Measurements from ENCODE around the gene JAKMIP3. TPM values are rescaled to one million over a fixed set of nuclear protein-coding genes. Genes with fewer than 3 reads are reported as not detected.

JAKMIP3 gene
- total RNA-seq, 1 experiment from 2014 or later = 5.6 TPM

DNA sequence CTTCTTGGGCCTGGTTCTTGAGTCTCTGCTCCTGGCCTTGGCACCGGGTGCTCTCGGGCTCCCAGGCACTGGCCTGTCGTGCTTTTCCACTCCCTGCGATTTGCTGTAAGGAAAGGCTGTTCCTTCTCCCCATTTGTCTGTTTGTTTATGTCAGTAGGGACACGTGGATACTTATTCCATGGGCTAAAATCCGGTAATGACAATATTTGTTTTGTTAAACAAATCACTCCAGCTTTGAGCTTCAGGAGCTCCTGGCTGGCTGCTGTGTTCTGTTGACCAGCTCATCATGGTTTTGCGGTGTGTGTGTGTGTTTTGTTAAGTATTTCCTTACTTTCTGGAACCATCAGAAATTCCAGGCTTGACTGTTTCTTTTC, 17.5 kb upstream of the JAKMIP3 start:
- Histone ChIP-seq H3K27me3 (ENCODE audit: insufficient read depth, low read depth) (peaks cover 51% of the 10 kb centered on the region), H3K36me3 (ENCODE audit: low read depth) (no peaks in the 10 kb centered on the region), H3K4me3 (no peak overlapping the region), H3K9me3 (ENCODE audit: insufficient read depth, low read depth) (0 out of 2 replicates have a peak, but pooled peaks cover 6% of the 10 kb centered on the region), H3F3A (ENCODE audit: insufficient read depth, low read depth) (no peaks in the 10 kb centered on the region), H4K20me1 (ENCODE audit: insufficient read depth) (no peaks in the 10 kb centered on the region), H3K27ac (no peak overlapping the region), H3K4me1 (replicated peaks; ENCODE audit: insufficient read depth) (no peaks in the 10 kb centered on the region), H3K4me2 (no peak overlapping the region), H3K9me2 (ENCODE audit: insufficient read depth) (no peaks in the 10 kb centered on the region), H2AFZ (no peak overlapping the region), H3K79me2 (ENCODE audit: low read depth) (no peaks in the 10 kb centered on the region)
- BruUV-seq (replicated peaks) = no TSS peak
- intact Hi-C loops (cut with micrococcal nuclease; ENCODE audit: unreplicated experiment) = no loop called here
- POLR2A ChIA-PET (ENCODE audit: unreplicated experiment) = no interaction called here
- DNase-seq = no peak
- CTCF ChIA-PET = no interaction called here
- no peak for TF ChIP-seq EZH2 (IDR thresholded peaks at IDR 0.05; ENCODE audit: low read depth)
- TF ChIP-seq, protein P1, sequence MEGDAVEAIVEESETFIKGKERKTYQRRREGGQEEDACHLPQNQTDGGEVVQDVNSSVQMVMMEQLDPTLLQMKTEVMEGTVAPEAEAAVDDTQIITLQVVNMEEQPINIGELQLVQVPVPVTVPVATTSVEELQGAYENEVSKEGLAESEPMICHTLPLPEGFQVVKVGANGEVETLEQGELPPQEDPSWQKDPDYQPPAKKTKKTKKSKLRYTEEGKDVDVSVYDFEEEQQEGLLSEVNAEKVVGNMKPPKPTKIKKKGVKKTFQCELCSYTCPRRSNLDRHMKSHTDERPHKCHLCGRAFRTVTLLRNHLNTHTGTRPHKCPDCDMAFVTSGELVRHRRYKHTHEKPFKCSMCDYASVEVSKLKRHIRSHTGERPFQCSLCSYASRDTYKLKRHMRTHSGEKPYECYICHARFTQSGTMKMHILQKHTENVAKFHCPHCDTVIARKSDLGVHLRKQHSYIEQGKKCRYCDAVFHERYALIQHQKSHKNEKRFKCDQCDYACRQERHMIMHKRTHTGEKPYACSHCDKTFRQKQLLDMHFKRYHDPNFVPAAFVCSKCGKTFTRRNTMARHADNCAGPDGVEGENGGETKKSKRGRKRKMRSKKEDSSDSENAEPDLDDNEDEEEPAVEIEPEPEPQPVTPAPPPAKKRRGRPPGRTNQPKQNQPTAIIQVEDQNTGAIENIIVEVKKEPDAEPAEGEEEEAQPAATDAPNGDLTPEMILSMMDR (conservative IDR thresholded peaks at IDR 0.05) = no peak

DNA sequence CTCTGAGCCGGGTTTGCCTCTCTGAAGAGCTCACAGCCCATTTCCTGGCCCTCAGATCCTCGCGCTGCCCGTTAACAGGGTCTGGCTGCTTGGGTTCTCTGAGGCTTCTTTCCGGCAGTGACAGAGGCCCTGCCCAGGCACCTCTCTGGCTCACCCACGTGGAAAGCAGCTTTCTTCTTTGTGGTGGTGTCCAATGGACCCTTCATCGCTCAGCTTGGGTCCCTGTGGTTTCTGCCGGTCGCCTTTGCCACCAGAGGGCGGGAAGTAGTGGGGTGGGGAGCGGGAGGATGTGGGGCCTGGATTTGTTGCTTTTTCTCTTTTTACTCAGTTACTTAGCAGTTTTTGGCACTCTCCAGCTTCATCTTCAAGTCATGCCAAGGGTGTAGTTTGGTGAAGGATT, 15.6 kb upstream of the JAKMIP3 start:
- Histone ChIP-seq H4K20me1 (ENCODE audit: insufficient read depth) (no peaks in the 10 kb centered on the region), H3K27ac (no peak overlapping the region), H3F3A (ENCODE audit: insufficient read depth, low read depth) (no peaks in the 10 kb centered on the region), H3K4me3 (no peak overlapping the region), H2AFZ (no peak overlapping the region), H3K36me3 (ENCODE audit: low read depth) (no peaks in the 10 kb centered on the region), H3K4me1 (replicated peaks; ENCODE audit: insufficient read depth) (no peaks in the 10 kb centered on the region), H3K9me2 (ENCODE audit: insufficient read depth) (no peaks in the 10 kb centered on the region), H3K79me2 (ENCODE audit: low read depth) (no peaks in the 10 kb centered on the region), H3K9me3 (ENCODE audit: insufficient read depth, low read depth) (0 out of 2 replicates have a peak, but pooled peaks cover 6% of the 10 kb centered on the region), H3K27me3 (ENCODE audit: insufficient read depth, low read depth) (peaks cover 35% of the 10 kb centered on the region), H3K4me2 (no peak overlapping the region)
- TF ChIP-seq EZH2 (IDR thresholded peaks at IDR 0.05; ENCODE audit: low read depth) = no peak
- TF ChIP-seq, protein P1 (conservative IDR thresholded peaks at IDR 0.05) = no peak
- BruUV-seq (replicated peaks) = no TSS peak
- intact Hi-C loops (cut with micrococcal nuclease; ENCODE audit: unreplicated experiment) = no loop called here
- ChIA-PET POLR2A (ENCODE audit: unreplicated experiment) (no interaction called here), CTCF (no interaction called here)
- no peak for DNase-seq

DNA sequence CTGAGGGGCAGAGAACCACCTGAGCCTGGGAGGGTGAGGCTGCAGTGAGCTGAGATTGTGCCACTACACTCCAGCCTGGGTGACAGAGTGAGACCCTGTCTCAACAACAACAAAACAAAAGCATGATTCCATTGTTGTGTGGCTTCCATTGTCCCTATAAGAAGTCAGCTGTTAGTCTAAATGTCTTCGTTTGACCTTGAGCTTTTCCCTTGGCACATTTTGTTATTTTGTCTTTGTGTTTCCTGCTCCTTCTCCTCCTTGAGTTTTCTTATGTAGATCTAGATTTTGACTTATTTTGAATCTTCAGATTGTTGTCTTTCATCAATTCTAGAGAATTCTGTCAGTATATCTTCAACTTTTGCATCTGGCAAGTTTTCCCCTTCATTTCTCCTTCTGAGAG, 13.6 kb upstream of the JAKMIP3 start:
- Histone ChIP-seq H3K4me2 (no peak overlapping the region), H3K79me2 (ENCODE audit: low read depth) (no peaks in the 10 kb centered on the region), H3K4me1 (replicated peaks; ENCODE audit: insufficient read depth) (no peaks in the 10 kb centered on the region), H3K36me3 (ENCODE audit: low read depth) (no peaks in the 10 kb centered on the region), H3F3A (ENCODE audit: insufficient read depth, low read depth) (no peaks in the 10 kb centered on the region), H3K9me3 (ENCODE audit: insufficient read depth, low read depth) (0 out of 2 replicates have a peak, but pooled peaks cover 6% of the 10 kb centered on the region), H3K9me2 (ENCODE audit: insufficient read depth) (no peaks in the 10 kb centered on the region), H3K4me3 (no peak overlapping the region), H3K27ac (no peak overlapping the region), H4K20me1 (ENCODE audit: insufficient read depth) (no peaks in the 10 kb centered on the region), H2AFZ (no peak overlapping the region), H3K27me3 (ENCODE audit: insufficient read depth, low read depth) (peaks cover 46% of the 10 kb centered on the region)
- intact Hi-C loops (cut with micrococcal nuclease; ENCODE audit: unreplicated experiment) = no loop called here
- TF ChIP-seq, protein P1 (conservative IDR thresholded peaks at IDR 0.05) = no peak
- no peak for TF ChIP-seq EZH2 (IDR thresholded peaks at IDR 0.05; ENCODE audit: low read depth)
- BruUV-seq (replicated peaks) = no TSS peak
- CTCF ChIA-PET = no interaction called here
- POLR2A ChIA-PET (ENCODE audit: unreplicated experiment) = no interaction called here
- DNase-seq = no peak
